Neural crest cell (in vitro differentiated cells): ENCODE results near the gene ERICH4. TPM values are rescaled to one million over a fixed set of nuclear protein-coding genes. Genes with fewer than 3 reads are reported as not detected.

ENCODE experiments used
- DNase-seq: peaks from one replicate; pipeline ENCODE4 v3.0.0; 2021; ENCODE audit warnings: low read depth, mixed read lengths, low spot score
- H3K27ac Mint-ChIP-seq: one replicate; pipeline ENCODE4 v1.8.0; 2021; ENCODE audit warnings: mild to moderate bottlenecking, mixed read lengths; ENCODE audit not compliant: unreplicated experiment
- H3K27me3 Mint-ChIP-seq: 2 replicates; pipeline ENCODE4 v1.8.0; 2021; ENCODE audit warnings: low read depth, mild to moderate bottlenecking, mixed read lengths
- H3K36me3 Mint-ChIP-seq: 2 replicates; pipeline ENCODE4 v1.8.0; 2021; ENCODE audit warnings: low read depth, mild to moderate bottlenecking, mixed read lengths
- H3K4me1 Mint-ChIP-seq: 2 replicates; pipeline ENCODE4 v1.8.0; 2021; ENCODE audit warnings: mixed read lengths
- H3K4me3 Mint-ChIP-seq: one replicate; pipeline ENCODE4 v1.8.0; 2021; ENCODE audit warnings: mild to moderate bottlenecking, mixed read lengths
- H3K9me3 Mint-ChIP-seq: 2 replicates; pipeline ENCODE4 v1.8.0; 2021; ENCODE audit warnings: mixed read lengths
- CTCF ChIP-seq: fragments of 200-600 bp; sonication (generic); conservative IDR thresholded peaks from 2 replicates; pipeline ENCODE4 v1.5.0; 2021; ENCODE audit warnings: antibody characterized with exemption, mild to moderate bottlenecking
- total RNA-seq: library from RNA; stranded (reverse); gene quantifications from 2 replicates; pipeline ENCODE4 v1.2.1, GENCODE V29; 2021

Gene ERICH4
- total RNA-seq, 1 donor from 2014 or later, result not detected

- H3K27ac Mint-ChIP-seq, result peak overlapping the region; percentile 10
- no peaks in the 10 kb centered on the region for H3K9me3 Mint-ChIP-seq
- no peaks in the 10 kb centered on the region for H3K36me3 Mint-ChIP-seq
- TF ChIP-seq CTCF, result no peak
- no peaks in the 10 kb centered on the region for H3K27me3 Mint-ChIP-seq
- H3K4me1 Mint-ChIP-seq, result peaks cover 38% of the 10 kb centered on the region
- H3K4me3 Mint-ChIP-seq, result peak overlapping the region; percentile 97
- DNase-seq, result no peak
Measured at GRCh38 chr19:41399091-41399490, 43.9 kb upstream of the ERICH4 start.

GRCh38 chr19:41399525-41399924, 43.4 kb upstream of the ERICH4 start:
- Mint-ChIP-seq H3K36me3 (no peaks in the 10 kb centered on the region), H3K27ac (no peak overlapping the region), H3K4me3 (peak overlapping the region; percentile 76), H3K27me3 (no peaks in the 10 kb centered on the region), H3K4me1 (peaks cover 38% of the 10 kb centered on the region), H3K9me3 (no peaks in the 10 kb centered on the region)
- TF ChIP-seq CTCF, result no peak
- no peak for DNase-seq

GRCh38 chr19:41401483-41401882, 41.5 kb upstream of the ERICH4 start:
- Mint-ChIP-seq H3K9me3 (no peaks in the 10 kb centered on the region), H3K4me1 (peaks cover 26% of the 10 kb centered on the region), H3K4me3 (peak overlapping the region; percentile 47), H3K27ac (no peak overlapping the region), H3K27me3 (no peaks in the 10 kb centered on the region), H3K36me3 (no peaks in the 10 kb centered on the region)
- TF ChIP-seq CTCF, result no peak
- DNase-seq, result no peak

GRCh38 chr19:41402010-41402409, 40.9 kb upstream of the ERICH4 start:
- Mint-ChIP-seq H3K27me3 (no peaks in the 10 kb centered on the region), H3K4me3 (peak overlapping the region; percentile 47), H3K27ac (no peak overlapping the region), H3K4me1 (peaks cover 21% of the 10 kb centered on the region), H3K9me3 (no peaks in the 10 kb centered on the region), H3K36me3 (no peaks in the 10 kb centered on the region)
- TF ChIP-seq CTCF, result no peak
- DNase-seq, result no peak

GRCh38 chr19:41403181-41403970, 39.6 kb upstream of the ERICH4 start:
- peaks cover 7% of the 10 kb centered on the region for H3K4me1 Mint-ChIP-seq
- no peak for TF ChIP-seq CTCF
- no peak overlapping the region for H3K4me3 Mint-ChIP-seq
- H3K36me3 Mint-ChIP-seq, result no peaks in the 10 kb centered on the region
- H3K9me3 Mint-ChIP-seq, result no peaks in the 10 kb centered on the region
- H3K27ac Mint-ChIP-seq, result no peak overlapping the region
- no peak for DNase-seq
- no peaks in the 10 kb centered on the region for H3K27me3 Mint-ChIP-seq
